WTC11 (cell line): ENCODE data around the gene FILIP1L. TPM values are rescaled to one million over a fixed set of nuclear protein-coding genes. Genes with fewer than 3 reads are reported as not detected.

Experiments
- ATAC-seq: fragments of 200-7000 bp; cut with Tn5 transposase; 2 replicates; pipeline ENCODE4 v1.10.0; 2021; ENCODE audit warnings: mild to moderate bottlenecking, moderate library complexity
- CTCF ChIA-PET: fragments of 300-600 bp; sonication (Branson Sonifier 250); formaldehyde crosslinking; loops from one replicate; lab custom pipeline; 2021; ENCODE audit warnings: antibody characterized with exemption; lab: Charles Lee
- POLR2A ChIA-PET: fragments of 350-600 bp; sonication (Branson Sonifier 250); formaldehyde crosslinking; loops from one replicate; lab custom pipeline; 2021; ENCODE audit warnings: antibody characterized with exemption; lab: Charles Lee
- DNase-seq: peaks from one replicate; pipeline ENCODE4 v3.0.0; 2021; ENCODE audit warnings: low spot score
- H3K27ac Mint-ChIP-seq: 2 replicates; pipeline ENCODE4 v1.8.0; 2021; ENCODE audit warnings: mixed read lengths
- H3K27me3 Mint-ChIP-seq: 2 replicates; pipeline ENCODE4 v1.8.0; 2021; ENCODE audit warnings: low read depth, mild to moderate bottlenecking, moderate library complexity, mixed read lengths
- H3K36me3 Mint-ChIP-seq: 2 replicates; pipeline ENCODE4 v1.8.0; 2021; ENCODE audit warnings: mixed read lengths
- H3K4me1 Mint-ChIP-seq: 2 replicates; pipeline ENCODE4 v1.8.0; 2022; ENCODE audit warnings: mixed read lengths
- H3K4me3 Mint-ChIP-seq: 2 replicates; pipeline ENCODE4 v1.8.0; 2021; ENCODE audit warnings: mild to moderate bottlenecking, moderate library complexity, mixed read lengths
- H3K9me3 Mint-ChIP-seq: 2 replicates; pipeline ENCODE4 v1.8.0; 2021; ENCODE audit warnings: mixed read lengths
- ELF4 ChIP-seq: sonication (generic); formaldehyde crosslinking; IDR thresholded peaks from 2 replicates; pipeline ENCODE4 v1.8.1; 2022; ENCODE audit warnings: low read depth, mild to moderate bottlenecking, moderate library complexity, missing genetic modification reagents
- SOX15 ChIP-seq: fragments of 250-450 bp; sonication (Bioruptor Pico); IDR thresholded peaks from 2 replicates; pipeline ENCODE4 v1.9.0; 2021; ENCODE audit warnings: mild to moderate bottlenecking
- TEAD1 ChIP-seq: sonication (generic); formaldehyde crosslinking; IDR thresholded peaks from 2 replicates; pipeline ENCODE4 v1.8.0; 2022; ENCODE audit warnings: mild to moderate bottlenecking, missing genetic modification reagents
- ZNF138 ChIP-seq: sonication (generic); formaldehyde crosslinking; conservative IDR thresholded peaks from 2 replicates; pipeline ENCODE4 v1.8.1; 2022; ENCODE audit warnings: mild to moderate bottlenecking, moderate library complexity, missing genetic modification reagents
- ZNF281 ChIP-seq: sonication (generic); formaldehyde crosslinking; IDR thresholded peaks from 2 replicates; pipeline ENCODE4 v1.8.0; 2023; ENCODE audit warnings: mild to moderate bottlenecking, missing genetic modification reagents
- ZNF317 ChIP-seq: sonication (generic); formaldehyde crosslinking; IDR thresholded peaks from 2 replicates; pipeline ENCODE4 v1.8.1; 2023; ENCODE audit warnings: low read depth, mild to moderate bottlenecking, moderate library complexity, missing genetic modification reagents, borderline replicate concordance
- ZNF416 ChIP-seq: fragments of 250-450 bp; sonication (Bioruptor Pico); IDR thresholded peaks from 2 replicates; pipeline ENCODE4 v1.9.0; 2021; ENCODE audit warnings: mild to moderate bottlenecking, inconsistent platforms
- ZNF512 ChIP-seq: sonication (generic); formaldehyde crosslinking; IDR thresholded peaks from 2 replicates; pipeline ENCODE4 v1.8.1; 2022; ENCODE audit warnings: missing genetic modification reagents, borderline replicate concordance
- total RNA-seq: library from RNA; stranded (reverse); gene quantifications from 3 replicates; pipeline ENCODE4 v1.2.3, GENCODE V29; 2021
- TF ChIP-seq, protein P1 (sequence below): sonication (generic); formaldehyde crosslinking; IDR thresholded peaks from 2 replicates; pipeline ENCODE4 v1.8.0; 2022; ENCODE audit warnings: mild to moderate bottlenecking, missing genetic modification reagents
- TF ChIP-seq, protein P2 (sequence below): fragments of 250-450 bp; sonication (Bioruptor Pico); IDR thresholded peaks from 2 replicates; pipeline ENCODE4 v1.9.0; 2021; ENCODE audit warnings: mild to moderate bottlenecking, borderline replicate concordance
- TF ChIP-seq, protein P3 (sequence below): fragments of 250-450 bp; sonication (Bioruptor Pico); IDR thresholded peaks from 2 replicates; pipeline ENCODE4 v2.1.2; 2022; ENCODE audit warnings: mild to moderate bottlenecking, moderate library complexity

FILIP1L gene
- total RNA-seq, 1 experiment from 2014 or later, result 0.17 TPM

GRCh38 chr3:100128565-100128964, 14.3 kb upstream of the FILIP1L start:
- Mint-ChIP-seq H3K4me1 (no peaks in the 10 kb centered on the region), H3K36me3 (no peaks in the 10 kb centered on the region), H3K9me3 (no peaks in the 10 kb centered on the region), H3K27me3 (no peaks in the 10 kb centered on the region), H3K4me3 (no peak overlapping the region), H3K27ac (no peak overlapping the region)
- ChIA-PET POLR2A (no interaction called here), CTCF (no interaction called here)
- no peak for ATAC-seq
- DNase-seq, result no peak
- no peak for TF ChIP-seq ZNF317 (CRISPR knock-in tag)
- TF ChIP-seq, protein P1, sequence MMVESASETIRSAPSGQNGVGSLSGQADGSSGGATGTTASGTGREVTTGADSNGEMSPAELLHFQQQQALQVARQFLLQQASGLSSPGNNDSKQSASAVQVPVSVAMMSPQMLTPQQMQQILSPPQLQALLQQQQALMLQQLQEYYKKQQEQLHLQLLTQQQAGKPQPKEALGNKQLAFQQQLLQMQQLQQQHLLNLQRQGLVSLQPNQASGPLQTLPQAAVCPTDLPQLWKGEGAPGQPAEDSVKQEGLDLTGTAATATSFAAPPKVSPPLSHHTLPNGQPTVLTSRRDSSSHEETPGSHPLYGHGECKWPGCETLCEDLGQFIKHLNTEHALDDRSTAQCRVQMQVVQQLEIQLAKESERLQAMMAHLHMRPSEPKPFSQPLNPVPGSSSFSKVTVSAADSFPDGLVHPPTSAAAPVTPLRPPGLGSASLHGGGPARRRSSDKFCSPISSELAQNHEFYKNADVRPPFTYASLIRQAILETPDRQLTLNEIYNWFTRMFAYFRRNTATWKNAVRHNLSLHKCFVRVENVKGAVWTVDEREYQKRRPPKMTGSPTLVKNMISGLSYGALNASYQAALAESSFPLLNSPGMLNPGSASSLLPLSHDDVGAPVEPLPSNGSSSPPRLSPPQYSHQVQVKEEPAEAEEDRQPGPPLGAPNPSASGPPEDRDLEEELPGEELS (CRISPR knock-in tag), result no peak
- TF ChIP-seq, protein P2, sequence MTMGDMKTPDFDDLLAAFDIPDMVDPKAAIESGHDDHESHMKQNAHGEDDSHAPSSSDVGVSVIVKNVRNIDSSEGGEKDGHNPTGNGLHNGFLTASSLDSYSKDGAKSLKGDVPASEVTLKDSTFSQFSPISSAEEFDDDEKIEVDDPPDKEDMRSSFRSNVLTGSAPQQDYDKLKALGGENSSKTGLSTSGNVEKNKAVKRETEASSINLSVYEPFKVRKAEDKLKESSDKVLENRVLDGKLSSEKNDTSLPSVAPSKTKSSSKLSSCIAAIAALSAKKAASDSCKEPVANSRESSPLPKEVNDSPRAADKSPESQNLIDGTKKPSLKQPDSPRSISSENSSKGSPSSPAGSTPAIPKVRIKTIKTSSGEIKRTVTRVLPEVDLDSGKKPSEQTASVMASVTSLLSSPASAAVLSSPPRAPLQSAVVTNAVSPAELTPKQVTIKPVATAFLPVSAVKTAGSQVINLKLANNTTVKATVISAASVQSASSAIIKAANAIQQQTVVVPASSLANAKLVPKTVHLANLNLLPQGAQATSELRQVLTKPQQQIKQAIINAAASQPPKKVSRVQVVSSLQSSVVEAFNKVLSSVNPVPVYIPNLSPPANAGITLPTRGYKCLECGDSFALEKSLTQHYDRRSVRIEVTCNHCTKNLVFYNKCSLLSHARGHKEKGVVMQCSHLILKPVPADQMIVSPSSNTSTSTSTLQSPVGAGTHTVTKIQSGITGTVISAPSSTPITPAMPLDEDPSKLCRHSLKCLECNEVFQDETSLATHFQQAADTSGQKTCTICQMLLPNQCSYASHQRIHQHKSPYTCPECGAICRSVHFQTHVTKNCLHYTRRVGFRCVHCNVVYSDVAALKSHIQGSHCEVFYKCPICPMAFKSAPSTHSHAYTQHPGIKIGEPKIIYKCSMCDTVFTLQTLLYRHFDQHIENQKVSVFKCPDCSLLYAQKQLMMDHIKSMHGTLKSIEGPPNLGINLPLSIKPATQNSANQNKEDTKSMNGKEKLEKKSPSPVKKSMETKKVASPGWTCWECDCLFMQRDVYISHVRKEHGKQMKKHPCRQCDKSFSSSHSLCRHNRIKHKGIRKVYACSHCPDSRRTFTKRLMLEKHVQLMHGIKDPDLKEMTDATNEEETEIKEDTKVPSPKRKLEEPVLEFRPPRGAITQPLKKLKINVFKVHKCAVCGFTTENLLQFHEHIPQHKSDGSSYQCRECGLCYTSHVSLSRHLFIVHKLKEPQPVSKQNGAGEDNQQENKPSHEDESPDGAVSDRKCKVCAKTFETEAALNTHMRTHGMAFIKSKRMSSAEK, result no peak
- TF ChIP-seq, protein P3, sequence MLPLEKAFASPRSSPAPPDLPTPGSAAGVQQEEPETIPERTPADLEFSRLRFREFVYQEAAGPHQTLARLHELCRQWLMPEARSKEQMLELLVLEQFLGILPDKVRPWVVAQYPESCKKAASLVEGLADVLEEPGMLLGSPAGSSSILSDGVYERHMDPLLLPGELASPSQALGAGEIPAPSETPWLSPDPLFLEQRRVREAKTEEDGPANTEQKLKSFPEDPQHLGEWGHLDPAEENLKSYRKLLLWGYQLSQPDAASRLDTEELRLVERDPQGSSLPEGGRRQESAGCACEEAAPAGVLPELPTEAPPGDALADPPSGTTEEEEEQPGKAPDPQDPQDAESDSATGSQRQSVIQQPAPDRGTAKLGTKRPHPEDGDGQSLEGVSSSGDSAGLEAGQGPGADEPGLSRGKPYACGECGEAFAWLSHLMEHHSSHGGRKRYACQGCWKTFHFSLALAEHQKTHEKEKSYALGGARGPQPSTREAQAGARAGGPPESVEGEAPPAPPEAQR, result no peak

DNA sequence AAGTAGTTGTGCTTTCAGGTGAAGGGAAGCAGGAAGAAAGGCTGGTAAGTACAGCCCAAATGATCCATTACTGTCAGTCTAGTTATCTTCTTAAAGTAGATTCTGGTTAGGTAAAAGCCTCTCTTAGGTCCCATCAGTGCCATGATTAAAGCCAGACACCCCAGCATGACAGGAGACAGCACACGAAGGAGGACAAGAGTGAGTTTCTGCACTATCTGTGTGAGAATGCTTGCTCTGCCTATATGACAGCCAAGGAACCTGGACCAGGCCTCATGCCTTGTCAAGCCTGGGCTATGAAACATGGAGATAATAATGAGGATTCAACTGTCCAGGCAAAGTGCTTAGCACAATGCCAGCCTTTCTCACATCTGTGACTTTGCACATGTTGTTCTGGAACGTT, 13.5 kb upstream of the FILIP1L start:
- POLR2A ChIA-PET, result no interaction called here
- Mint-ChIP-seq H3K27me3 (no peaks in the 10 kb centered on the region), H3K9me3 (no peaks in the 10 kb centered on the region), H3K27ac (no peak overlapping the region), H3K4me3 (no peak overlapping the region), H3K36me3 (no peaks in the 10 kb centered on the region), H3K4me1 (peaks cover 5% of the 10 kb centered on the region)
- TF ChIP-seq ZNF416 (CRISPR knock-in tag), result no peak
- no peak for TF ChIP-seq TEAD1 (CRISPR knock-in tag)
- no peak for TF ChIP-seq ZNF512 (CRISPR knock-in tag)
- no peak for TF ChIP-seq ZNF281 (CRISPR knock-in tag)
- TF ChIP-seq ZNF138 (CRISPR knock-in tag), result no peak
- TF ChIP-seq ELF4, result no peak
- TF ChIP-seq SOX15 (CRISPR knock-in tag), result no peak
- DNase-seq (no peak), ATAC-seq (no peak)
- CTCF ChIA-PET, result no interaction called here
